ENCODE results near the gene HAAO.
"Not testable (repeated sequence)": the region's sequence is repeated elsewhere in the genome, so short reads cannot be mapped to it uniquely, and the experiment has no call there.

The HAAO gene

GRCh38 chr2:42748840-42749239 lies 43.5 kb downstream of the HAAO start:
- no peaks in the 10 kb centered on the region for H3K4me1 ChIP-seq (ENCODE audit: control insufficient read depth, insufficient read depth, low read length)
- no peak overlapping the region for H3K4me3 ChIP-seq (ENCODE audit: low read length)
- DNase-seq (ENCODE audit: low read depth, low spot score) = no peak
- no peak overlapping the region for H3K27ac ChIP-seq (ENCODE audit: low read length)
- H3K36me3 ChIP-seq (ENCODE audit: control insufficient read depth, insufficient read depth, low read length) = no peaks in the 10 kb centered on the region
- no peaks in the 10 kb centered on the region for H3K27me3 ChIP-seq (ENCODE audit: control insufficient read depth, insufficient read depth, low read length)
- H3K9me3 ChIP-seq (ENCODE audit: control insufficient read depth, insufficient read depth, low read length) = no peaks in the 10 kb centered on the region
- WGBS (ENCODE audit: insufficient coverage, insufficient read length) = no CpG with 5 or more reads among the region's 4 CpGs

DNA sequence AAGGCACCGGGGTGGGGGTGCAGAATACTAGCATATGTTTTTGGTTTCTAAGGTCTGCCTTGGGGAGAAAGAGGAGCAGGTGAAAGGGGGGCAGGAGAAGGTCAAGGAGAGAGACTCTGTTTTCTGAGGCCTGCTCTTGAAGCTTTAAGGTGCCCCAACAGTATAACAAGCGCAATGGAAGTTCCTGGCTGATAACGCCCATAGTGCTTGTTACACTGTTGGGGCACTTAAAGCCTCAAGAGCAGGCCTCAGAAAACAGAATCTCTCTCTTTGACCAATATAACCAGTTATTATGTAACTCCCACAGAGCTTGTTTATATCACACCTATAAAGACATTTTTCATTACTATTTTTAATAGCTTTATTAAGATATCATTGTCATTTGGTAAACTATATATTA lies 45.0 kb downstream of the HAAO start:
- no peak overlapping the region for H3K27ac ChIP-seq (ENCODE audit: low read length)
- H3K4me1 ChIP-seq (ENCODE audit: control insufficient read depth, insufficient read depth, low read length) = no peaks in the 10 kb centered on the region
- H3K36me3 ChIP-seq (ENCODE audit: control insufficient read depth, insufficient read depth, low read length) = no peaks in the 10 kb centered on the region
- WGBS (ENCODE audit: insufficient coverage, insufficient read length) = no CpG with 5 or more reads among the region's 3 CpGs
- DNase-seq (ENCODE audit: low read depth, low spot score) = no peak
- H3K9me3 ChIP-seq (ENCODE audit: control insufficient read depth, insufficient read depth, low read length) = no peaks in the 10 kb centered on the region
- no peaks in the 10 kb centered on the region for H3K27me3 ChIP-seq (ENCODE audit: control insufficient read depth, insufficient read depth, low read length)
- H3K4me3 ChIP-seq (ENCODE audit: low read length) = no peak overlapping the region

- H3K9me3 ChIP-seq (ENCODE audit: control insufficient read depth, insufficient read depth, low read length) = no peaks in the 10 kb centered on the region
- no CpG with 5 or more reads among the region's 3 CpGs for WGBS (ENCODE audit: insufficient coverage, insufficient read length)
Measured at GRCh38 chr2:42744545-42745082, 47.8 kb downstream of the HAAO start.

GRCh38 chr2:42743659-42743990 lies 48.8 kb downstream of the HAAO start:
- Histone ChIP-seq H3K27me3 (ENCODE audit: control insufficient read depth, insufficient read depth, low read length) (no peaks in the 10 kb centered on the region), H3K27ac (ENCODE audit: low read length) (no peak overlapping the region), H3K36me3 (ENCODE audit: control insufficient read depth, insufficient read depth, low read length) (no peaks in the 10 kb centered on the region), H3K4me3 (ENCODE audit: low read length) (no peak overlapping the region), H3K4me1 (ENCODE audit: control insufficient read depth, insufficient read depth, low read length) (no peaks in the 10 kb centered on the region), H3K9me3 (ENCODE audit: control insufficient read depth, insufficient read depth, low read length) (no peaks in the 10 kb centered on the region)
- DNase-seq (ENCODE audit: low read depth, low spot score) = no peak
- no CpG with 5 or more reads among the region's 1 CpG for WGBS (ENCODE audit: insufficient coverage, insufficient read length)

More at GRCh38 chr2:42744545-42745082, 47.8 kb downstream of the HAAO start:
- H3K4me1 ChIP-seq (ENCODE audit: control insufficient read depth, insufficient read depth, low read length) = no peaks in the 10 kb centered on the region
- DNase-seq (ENCODE audit: low read depth, low spot score) = no peak
- H3K27ac ChIP-seq (ENCODE audit: low read length) = no peak overlapping the region
- no peaks in the 10 kb centered on the region for H3K27me3 ChIP-seq (ENCODE audit: control insufficient read depth, insufficient read depth, low read length)
- H3K4me3 ChIP-seq (ENCODE audit: low read length) = no peak overlapping the region
- no peaks in the 10 kb centered on the region for H3K36me3 ChIP-seq (ENCODE audit: control insufficient read depth, insufficient read depth, low read length)

GRCh38 chr2:42742740-42743658 lies 49.4 kb downstream of the HAAO start:
- no CpG with 5 or more reads among the region's 2 CpGs for WGBS (ENCODE audit: insufficient coverage, insufficient read length)
- no peak overlapping the region for H3K4me3 ChIP-seq (ENCODE audit: low read length)
- no peaks in the 10 kb centered on the region for H3K9me3 ChIP-seq (ENCODE audit: control insufficient read depth, insufficient read depth, low read length)
- no peak for DNase-seq (ENCODE audit: low read depth, low spot score)
- no peaks in the 10 kb centered on the region for H3K27me3 ChIP-seq (ENCODE audit: control insufficient read depth, insufficient read depth, low read length)
- no peak overlapping the region for H3K27ac ChIP-seq (ENCODE audit: low read length)
- H3K4me1 ChIP-seq (ENCODE audit: control insufficient read depth, insufficient read depth, low read length) = no peaks in the 10 kb centered on the region
- no peaks in the 10 kb centered on the region for H3K36me3 ChIP-seq (ENCODE audit: control insufficient read depth, insufficient read depth, low read length)

- H3K9me3 ChIP-seq (ENCODE audit: control insufficient read depth, insufficient read depth, low read length) = no peaks in the 10 kb centered on the region
- H3K27ac ChIP-seq (ENCODE audit: low read length) = no peak overlapping the region
- no peaks in the 10 kb centered on the region for H3K36me3 ChIP-seq (ENCODE audit: control insufficient read depth, insufficient read depth, low read length)
- DNase-seq (ENCODE audit: low read depth, low spot score) = no peak
- no peaks in the 10 kb centered on the region for H3K4me1 ChIP-seq (ENCODE audit: control insufficient read depth, insufficient read depth, low read length)
- no peaks in the 10 kb centered on the region for H3K27me3 ChIP-seq (ENCODE audit: control insufficient read depth, insufficient read depth, low read length)
- no peak overlapping the region for H3K4me3 ChIP-seq (ENCODE audit: low read length)
- no CpG with 5 or more reads among the region's 3 CpGs for WGBS (ENCODE audit: insufficient coverage, insufficient read length)
Measured at GRCh38 chr2:42741140-42741539, 51.2 kb downstream of the HAAO start.

- H3K4me1 ChIP-seq (ENCODE audit: control insufficient read depth, insufficient read depth, low read length) = no peaks in the 10 kb centered on the region
- H3K9me3 ChIP-seq (ENCODE audit: control insufficient read depth, insufficient read depth, low read length) = no peaks in the 10 kb centered on the region
- H3K27me3 ChIP-seq (ENCODE audit: control insufficient read depth, insufficient read depth, low read length) = no peaks in the 10 kb centered on the region
- no peak overlapping the region for H3K27ac ChIP-seq (ENCODE audit: low read length)
- H3K36me3 ChIP-seq (ENCODE audit: control insufficient read depth, insufficient read depth, low read length) = no peaks in the 10 kb centered on the region
- H3K4me3 ChIP-seq (ENCODE audit: low read length) = no peak overlapping the region
- DNase-seq (ENCODE audit: low read depth, low spot score) = no peak
Measured at GRCh38 chr2:42736598-42737322, 55.6 kb downstream of the HAAO start.

GRCh38 chr2:42733852-42734251 lies 58.5 kb downstream of the HAAO start:
- no peak for DNase-seq (ENCODE audit: low read depth, low spot score)
- no CpG with 5 or more reads among the region's 1 CpG for WGBS (ENCODE audit: insufficient coverage, insufficient read length)

GRCh38 chr2:42731316-42731715 lies 61.1 kb downstream of the HAAO start:
- H3K27ac ChIP-seq (ENCODE audit: low read length); H3K4me3 ChIP-seq (ENCODE audit: low read length); H3K4me1 ChIP-seq (ENCODE audit: control insufficient read depth, insufficient read depth, low read length); H3K27me3 ChIP-seq (ENCODE audit: control insufficient read depth, insufficient read depth, low read length); H3K9me3 ChIP-seq (ENCODE audit: control insufficient read depth, insufficient read depth, low read length); H3K36me3 ChIP-seq (ENCODE audit: control insufficient read depth, insufficient read depth, low read length); DNase-seq (ENCODE audit: low read depth, low spot score): not testable (repeated sequence)
- no CpG with 5 or more reads among the region's 4 CpGs for WGBS (ENCODE audit: insufficient coverage, insufficient read length)

More at GRCh38 chr2:42733852-42734251, 58.5 kb downstream of the HAAO start:
- Histone ChIP-seq H3K36me3 (ENCODE audit: control insufficient read depth, insufficient read depth, low read length) (no peaks in the 10 kb centered on the region), H3K27me3 (ENCODE audit: control insufficient read depth, insufficient read depth, low read length) (no peaks in the 10 kb centered on the region), H3K9me3 (ENCODE audit: control insufficient read depth, insufficient read depth, low read length) (no peaks in the 10 kb centered on the region), H3K4me3 (ENCODE audit: low read length) (no peak overlapping the region), H3K27ac (ENCODE audit: low read length) (no peak overlapping the region), H3K4me1 (ENCODE audit: control insufficient read depth, insufficient read depth, low read length) (no peaks in the 10 kb centered on the region)

- Histone ChIP-seq H3K9me3 (ENCODE audit: control insufficient read depth, insufficient read depth, low read length) (no peaks in the 10 kb centered on the region), H3K4me1 (ENCODE audit: control insufficient read depth, insufficient read depth, low read length) (peaks cover 2% of the 10 kb centered on the region; the same call in 1 of the 2 replicates), H3K27ac (ENCODE audit: low read length) (no peak overlapping the region), H3K36me3 (ENCODE audit: control insufficient read depth, insufficient read depth, low read length) (no peaks in the 10 kb centered on the region), H3K27me3 (ENCODE audit: control insufficient read depth, insufficient read depth, low read length) (no peaks in the 10 kb centered on the region), H3K4me3 (ENCODE audit: low read length) (no peak overlapping the region)
- DNase-seq (ENCODE audit: low read depth, low spot score) = no peak
- no CpG with 5 or more reads among the region's 2 CpGs for WGBS (ENCODE audit: insufficient coverage, insufficient read length)
Measured at GRCh38 chr2:42726680-42727079, 65.7 kb downstream of the HAAO start.
